Naive B cell (primary cell): ENCODE data around the gene GJA9. TPM values are rescaled to one million over a fixed set of nuclear protein-coding genes. Genes with fewer than 3 reads are reported as not detected.

Experiments used
- ATAC-seq, 2 donors: fragments of 150-1000 bp; cut with Tn5 transposase; 2 replicates each; pipeline ENCODE4 v1.10.0; 2021; ENCODE audit warnings: low read depth in 2 of 2, mild to moderate bottlenecking in 2 of 2, moderate library complexity in 2 of 2
- DNase-seq: peaks from one replicate; pipeline ENCODE4 v3.0.0; 2022
- H3K27ac Mint-ChIP-seq, 6 donors: one replicate each; pipeline ENCODE4 v1.8.0; 2020 to 2022; ENCODE audit warnings: mild to moderate bottlenecking in 6 of 6, mixed read lengths in 6 of 6, moderate library complexity in 5 of 6, inconsistent platforms in 2 of 6
- H3K27me3 Mint-ChIP-seq, 3 donors: one replicate each; pipeline ENCODE4 v1.8.0; 2021 to 2022; ENCODE audit warnings: mixed read lengths in 3 of 3, mild to moderate bottlenecking in 1 of 3
- H3K36me3 Mint-ChIP-seq, 2 donors: one replicate each; pipeline ENCODE4 v1.8.0; 2020 to 2022; ENCODE audit warnings: mixed read lengths in 2 of 2, inconsistent platforms in 1 of 2, mild to moderate bottlenecking in 1 of 2
- H3K4me1 Mint-ChIP-seq, 3 donors: one replicate each; pipeline ENCODE4 v1.8.0; 2020 to 2022; ENCODE audit warnings: mixed read lengths in 3 of 3, inconsistent platforms in 1 of 3, mild to moderate bottlenecking in 1 of 3, moderate library complexity in 1 of 3
- H3K4me3 Mint-ChIP-seq, 8 donors: one replicate each; pipeline ENCODE4 v1.8.0; 2020 to 2022; ENCODE audit warnings: mild to moderate bottlenecking in 8 of 8, mixed read lengths in 8 of 8, moderate library complexity in 8 of 8, inconsistent platforms in 2 of 8
- H3K9me3 Mint-ChIP-seq, 7 donors: one replicate each; pipeline ENCODE4 v1.8.0; 2020 to 2022; ENCODE audit warnings: mixed read lengths in 7 of 7, mild to moderate bottlenecking in 5 of 7, inconsistent platforms in 2 of 7, moderate library complexity in 1 of 7
- polyA plus RNA-seq, 6 donors: library from polyadenylated mRNA; unstranded; fragments of 300-500 nt; fragmentation: Illumina TruSeq; gene quantifications; one replicate each; pipeline ENCODE4 v1.2.3, GENCODE V29; 2021; ENCODE audit warnings: low read depth in 6 of 6

The GJA9 gene
- polyA plus RNA-seq, 6 donors from 2014 or later = not detected

- no peak overlapping the region for H3K4me3 Mint-ChIP-seq
- H3K27ac Mint-ChIP-seq = peak overlapping the region in 1 of 6 donors; percentile 32
- H3K9me3 Mint-ChIP-seq = peaks cover 0 to 3% (median 0%) of the 10 kb centered on the region in 7 donors
- DNase-seq (no peak), ATAC-seq (no peak)
- no peaks in the 10 kb centered on the region for H3K4me1 Mint-ChIP-seq
- H3K27me3 Mint-ChIP-seq = no peaks in the 10 kb centered on the region
- H3K36me3 Mint-ChIP-seq = no peaks in the 10 kb centered on the region
Measured at GRCh38 chr1:38898653-38899230, 17.4 kb upstream of the GJA9 start.

- Mint-ChIP-seq H3K27ac (no peak overlapping the region), H3K4me1 (peaks cover 0 to 2% (median 0%) of the 10 kb centered on the region in 3 donors), H3K9me3 (no peaks in the 10 kb centered on the region), H3K36me3 (no peaks in the 10 kb centered on the region), H3K27me3 (no peaks in the 10 kb centered on the region), H3K4me3 (no peak overlapping the region)
- ATAC-seq (no peak), DNase-seq (no peak)
Measured at GRCh38 chr1:38896169-38896568, 14.8 kb upstream of the GJA9 start.

GRCh38 chr1:38892976-38893375, 11.6 kb upstream of the GJA9 start:
- no peak for DNase-seq
- Mint-ChIP-seq H3K9me3 (no peaks in the 10 kb centered on the region), H3K36me3 (no peaks in the 10 kb centered on the region), H3K27ac (no peak overlapping the region), H3K27me3 (no peaks in the 10 kb centered on the region), H3K4me3 (no peak overlapping the region), H3K4me1 (peaks cover 0 to 3% (median 2%) of the 10 kb centered on the region in 3 donors)
- ATAC-seq = no peak

- Mint-ChIP-seq H3K27ac (no peak overlapping the region), H3K9me3 (no peaks in the 10 kb centered on the region), H3K4me1 (peaks cover 0 to 3% (median 2%) of the 10 kb centered on the region in 3 donors), H3K36me3 (no peaks in the 10 kb centered on the region), H3K4me3 (no peak overlapping the region), H3K27me3 (no peaks in the 10 kb centered on the region)
- ATAC-seq (no peak), DNase-seq (no peak)
Measured at GRCh38 chr1:38891753-38892152, 10.4 kb upstream of the GJA9 start.

- peaks cover 0 to 6% (median 0%) of the 10 kb centered on the region in 3 donors for H3K27me3 Mint-ChIP-seq
- peaks cover 0 to 3% (median 2%) of the 10 kb centered on the region in 3 donors for H3K4me1 Mint-ChIP-seq
- no peaks in the 10 kb centered on the region for H3K36me3 Mint-ChIP-seq
- ATAC-seq = no peak
- no peaks in the 10 kb centered on the region for H3K9me3 Mint-ChIP-seq
- H3K27ac Mint-ChIP-seq = no peak overlapping the region
- DNase-seq = no peak
- H3K4me3 Mint-ChIP-seq = no peak overlapping the region
Measured at GRCh38 chr1:38889589-38889988, 8.2 kb upstream of the GJA9 start.

- Mint-ChIP-seq H3K4me1 (peaks cover 0 to 3% (median 2%) of the 10 kb centered on the region in 3 donors), H3K27ac (no peak overlapping the region), H3K27me3 (peaks cover 0 to 6% (median 0%) of the 10 kb centered on the region in 3 donors), H3K9me3 (no peaks in the 10 kb centered on the region), H3K4me3 (peak overlapping the region in 1 of 8 donors; percentile 18), H3K36me3 (no peaks in the 10 kb centered on the region)
- DNase-seq = no peak
- ATAC-seq = no peak
Measured at GRCh38 chr1:38888423-38889333, 7.3 kb upstream of the GJA9 start.

GRCh38 chr1:38885092-38885491, 3.7 kb upstream of the GJA9 start:
- Mint-ChIP-seq H3K4me3 (no peak overlapping the region), H3K9me3 (no peaks in the 10 kb centered on the region), H3K36me3 (no peaks in the 10 kb centered on the region), H3K4me1 (no peaks in the 10 kb centered on the region), H3K27me3 (peaks cover 0 to 6% (median 0%) of the 10 kb centered on the region in 3 donors), H3K27ac (peak overlapping the region in 1 of 6 donors; percentile 68)
- ATAC-seq (no peak), DNase-seq (no peak)

- Mint-ChIP-seq H3K4me3 (peak overlapping the region in 1 of 8 donors; percentile 43), H3K9me3 (no peaks in the 10 kb centered on the region), H3K4me1 (peaks cover 8 to 28% (median 15%) of the 10 kb centered on the region in 3 donors), H3K27ac (no peak overlapping the region), H3K36me3 (no peaks in the 10 kb centered on the region), H3K27me3 (no peaks in the 10 kb centered on the region)
- DNase-seq (no peak), ATAC-seq (no peak)
Measured at GRCh38 chr1:38875811-38876210, 5.6 kb downstream of the GJA9 start.

- Mint-ChIP-seq H3K4me1 (peaks cover 8 to 29% (median 20%) of the 10 kb centered on the region in 3 donors), H3K9me3 (no peaks in the 10 kb centered on the region), H3K4me3 (peak within 1 kb of the TSS; percentile 82 to 96 (median 92)), H3K27ac (peak within 1 kb of the TSS; percentile 72 to 94 (median 82)), H3K27me3 (no peaks in the 10 kb centered on the region), H3K36me3 (no peaks in the 10 kb centered on the region)
- peak; percentile 99 for ATAC-seq
- peak; percentile 99 for DNase-seq
Measured at GRCh38 chr1:38873027-38873969, 8.1 kb downstream of the GJA9 start, which contains the start of gene MYCBP. TSS of gene MYCBP (minus strand) at chr1:38873348. CDS start at chr1:38873305, 43 bp downstream.

GRCh38 chr1:38872401-38873026, 8.9 kb downstream of the GJA9 start:
- H3K9me3 Mint-ChIP-seq = peaks cover 0 to 1% (median 0%) of the 10 kb centered on the region in 7 donors
- ATAC-seq = peak; percentile 2 to 10

GRCh38 chr1:38870996-38871395, 10.4 kb downstream of the GJA9 start:
- Mint-ChIP-seq H3K4me3 (peak overlapping the region in 4 of 8 donors; percentile 73 to 92 (median 84)), H3K27me3 (no peaks in the 10 kb centered on the region), H3K9me3 (peaks cover 0 to 1% (median 0%) of the 10 kb centered on the region in 7 donors), H3K36me3 (no peaks in the 10 kb centered on the region), H3K27ac (peak overlapping the region in 1 of 6 donors; percentile 78), H3K4me1 (peaks cover 15 to 37% (median 26%) of the 10 kb centered on the region in 3 donors)
- DNase-seq = no peak
- no peak for ATAC-seq

More at GRCh38 chr1:38872401-38873026, 8.9 kb downstream of the GJA9 start:
- Mint-ChIP-seq H3K4me1 (peaks cover 14 to 35% (median 26%) of the 10 kb centered on the region in 3 donors), H3K27ac (peak overlapping the region in 4 of 6 donors; percentile 76 to 94 (median 88)), H3K4me3 (peak overlapping the region; percentile 82 to 96 (median 92)), H3K36me3 (no peaks in the 10 kb centered on the region), H3K27me3 (no peaks in the 10 kb centered on the region)
- DNase-seq = peak; percentile 20

GRCh38 chr1:38867208-38867607, 14.2 kb downstream of the GJA9 start:
- Mint-ChIP-seq H3K4me3 (peak overlapping the region in 1 of 8 donors; percentile 18), H3K9me3 (peaks cover 0 to 1% (median 0%) of the 10 kb centered on the region in 7 donors), H3K27me3 (no peaks in the 10 kb centered on the region), H3K27ac (peak overlapping the region in 1 of 6 donors; percentile 65), H3K36me3 (no peaks in the 10 kb centered on the region), H3K4me1 (peaks cover 18 to 34% (median 22%) of the 10 kb centered on the region in 3 donors)
- DNase-seq (no peak), ATAC-seq (no peak)
